Loucy (cell line): ENCODE measurements around the gene THEMIS.

Experiments used
- H2AFZ ChIP-seq: fragments of 200-600 bp; sonication (generic); 2 replicates; pipeline ENCODE4 v1.6.0; 2016; ENCODE audit warnings: antibody characterized with exemption, mild to moderate bottlenecking, low read length, moderate library complexity
- H3F3A ChIP-seq: fragments of 200-600 bp; 2 replicates; pipeline ENCODE4 v1.6.0; 2016; ENCODE audit warnings: antibody characterized with exemption, low read depth, mild to moderate bottlenecking
- H3K27me3 ChIP-seq: fragments of 200-600 bp; sonication (generic); 2 replicates; pipeline ENCODE4 v1.6.1; 2014; ENCODE audit warnings: low read length, mild to moderate bottlenecking; ENCODE audit not compliant: insufficient read depth, poor library complexity, severe bottlenecking
- H3K36me3 ChIP-seq: fragments of 200-600 bp; sonication (generic); 2 replicates; pipeline ENCODE4 v1.6.1; 2016; ENCODE audit warnings: low read length; ENCODE audit not compliant: insufficient read depth
- H3K4me1 ChIP-seq: fragments of 200-600 bp; sonication (generic); 2 replicates; pipeline ENCODE4 v1.5.1; 2014; ENCODE audit warnings: low read length, mild to moderate bottlenecking; ENCODE audit not compliant: insufficient read depth, poor library complexity, severe bottlenecking
- H3K4me2 ChIP-seq: fragments of 200-600 bp; sonication (generic); 2 replicates; pipeline ENCODE4 v1.6.0; 2014; ENCODE audit warnings: antibody characterized with exemption, low read length, low read depth, mild to moderate bottlenecking; ENCODE audit not compliant: poor library complexity, severe bottlenecking
- H3K4me3 ChIP-seq: fragments of 200-600 bp; sonication (generic); 2 replicates; pipeline ENCODE4 v1.5.1; 2014; ENCODE audit warnings: low read length, mild to moderate bottlenecking, mixed read lengths; ENCODE audit not compliant: poor library complexity, severe bottlenecking
- H3K79me2 ChIP-seq: fragments of 200-600 bp; sonication (generic); 2 replicates; pipeline ENCODE4 v1.6.1; 2014; ENCODE audit warnings: low read length; ENCODE audit not compliant: insufficient read depth
- H3K9ac ChIP-seq: fragments of 200-600 bp; sonication (generic); 2 replicates; pipeline ENCODE4 v1.6.0; 2014; ENCODE audit warnings: mild to moderate bottlenecking, low read depth, low read length, moderate library complexity; ENCODE audit not compliant: poor library complexity, severe bottlenecking
- H3K9me2 ChIP-seq: fragments of 200-600 bp; sonication (generic); replicated peaks from 2 replicates; pipeline ENCODE4 v1.6.1; 2016; ENCODE audit warnings: low read depth, low read length, mixed read lengths
- H3K9me3 ChIP-seq: fragments of 200-600 bp; sonication (generic); 2 replicates; pipeline ENCODE4 v1.6.1; 2014; ENCODE audit warnings: mild to moderate bottlenecking, antibody characterized with exemption, low read length, low read depth; ENCODE audit not compliant: insufficient read depth
- H4K20me1 ChIP-seq: fragments of 200-600 bp; sonication (generic); 2 replicates; pipeline ENCODE4 v1.6.0; 2014; ENCODE audit warnings: antibody characterized with exemption, low read length, mild to moderate bottlenecking; ENCODE audit not compliant: insufficient read depth, poor library complexity, severe bottlenecking
- CTCF ChIP-seq: fragments of 200-600 bp; sonication (generic); conservative IDR thresholded peaks from 2 replicates; pipeline ENCODE4 v1.5.1; 2014; ENCODE audit warnings: mild to moderate bottlenecking, antibody characterized with exemption, low read length
- EZH2phosphoT487 ChIP-seq: fragments of 200-600 bp; IDR thresholded peaks from 2 replicates; pipeline ENCODE4 v1.6.1; 2018; ENCODE audit warnings: antibody characterized with exemption, mild to moderate bottlenecking, moderate library complexity, borderline replicate concordance

Gene THEMIS

GRCh38 chr6:127791779-127792528, 108.9 kb downstream of the THEMIS start:
- TF ChIP-seq EZH2phosphoT487 = no peak
- TF ChIP-seq CTCF = no peak
- peaks cover 69% of the 10 kb centered on the region; the same call in 1 of the 2 replicates for H3K79me2 ChIP-seq
- H3K9ac ChIP-seq = no peak overlapping the region

GRCh38 chr6:127790571-127790970, 110.3 kb downstream of the THEMIS start:
- Histone ChIP-seq H3K9me2 (no peaks in the 10 kb centered on the region), H3K36me3 (peaks cover 13% of the 10 kb centered on the region; the same call in 1 of the 2 replicates), H3K4me3 (no peak overlapping the region), H3K4me2 (no peak overlapping the region), H4K20me1 (peaks cover 8% of the 10 kb centered on the region), H2AFZ (no peak overlapping the region), H3K9me3 (no peaks in the 10 kb centered on the region), H3K4me1 (peaks cover 27% of the 10 kb centered on the region), H3K27me3 (no peaks in the 10 kb centered on the region), H3K79me2 (peaks cover 66% of the 10 kb centered on the region; the same call in 1 of the 2 replicates), H3F3A (no peaks in the 10 kb centered on the region), H3K9ac (no peak overlapping the region)
- TF ChIP-seq CTCF = no peak
- no peak for TF ChIP-seq EZH2phosphoT487

More at GRCh38 chr6:127791779-127792528, 108.9 kb downstream of the THEMIS start:
- peaks cover 8% of the 10 kb centered on the region for H4K20me1 ChIP-seq
- H3K9me3 ChIP-seq = no peaks in the 10 kb centered on the region
- peaks cover 27% of the 10 kb centered on the region for H3K4me1 ChIP-seq
- peaks cover 18% of the 10 kb centered on the region; the same call in 1 of the 2 replicates for H3K36me3 ChIP-seq
- no peaks in the 10 kb centered on the region for H3K27me3 ChIP-seq
- H2AFZ ChIP-seq = no peak overlapping the region
- no peak overlapping the region for H3K4me2 ChIP-seq
- no peaks in the 10 kb centered on the region for H3F3A ChIP-seq
- H3K4me3 ChIP-seq = no peak overlapping the region
- H3K9me2 ChIP-seq = no peaks in the 10 kb centered on the region

- Histone ChIP-seq H3K9me2 (no peaks in the 10 kb centered on the region), H3F3A (no peaks in the 10 kb centered on the region), H3K9me3 (no peaks in the 10 kb centered on the region), H3K4me3 (no peak overlapping the region), H3K4me2 (no peak overlapping the region), H4K20me1 (peaks cover 4% of the 10 kb centered on the region), H2AFZ (no peak overlapping the region), H3K36me3 (peaks cover 30% of the 10 kb centered on the region; the same call in 1 of the 2 replicates), H3K27me3 (no peaks in the 10 kb centered on the region), H3K9ac (no peak overlapping the region), H3K4me1 (no peaks in the 10 kb centered on the region), H3K79me2 (peaks cover 55% of the 10 kb centered on the region; the same call in 1 of the 2 replicates)
- TF ChIP-seq CTCF = no peak
- TF ChIP-seq EZH2phosphoT487 = no peak
Measured at GRCh38 chr6:127786109-127786508, 114.7 kb downstream of the THEMIS start.
